Measurements from ENCODE around the gene LRMDA. TPM values are rescaled to one million over a fixed set of nuclear protein-coding genes. Genes with fewer than 3 reads are reported as not detected.

The LRMDA gene
- total RNA-seq, 1 experiment from 2014 or later, result not detected

GRCh38 chr10:75429159-75429827 lies 2.1 kb upstream of the LRMDA start:
- Histone ChIP-seq H3K4me1 (ENCODE audit: insufficient read depth, low read length, poor library complexity, severe bottlenecking) (no peaks in the 10 kb centered on the region), H3K36me3 (ENCODE audit: insufficient read depth, low read length, poor library complexity, severe bottlenecking) (no peaks in the 10 kb centered on the region), H3K27ac (ENCODE audit: low read depth, low read length, poor library complexity, severe bottlenecking) (no peak overlapping the region), H3K27me3 (replicated peaks; ENCODE audit: insufficient read depth, low read depth, low read length, poor library complexity) (peaks cover 68% of the 10 kb centered on the region), H3K9me3 (ENCODE audit: low read depth, low read length, poor library complexity, severe bottlenecking) (no peaks in the 10 kb centered on the region), H3K4me3 (ENCODE audit: low read depth, low read length, poor library complexity, severe bottlenecking) (no peak overlapping the region)
- no TSS peak for BruUV-seq (replicated peaks)
- intact Hi-C loops (cut with micrococcal nuclease; ENCODE audit: unreplicated experiment), result no loop called here
- CTCF ChIA-PET, result no interaction called here
- TF ChIP-seq CTCF (conservative IDR thresholded peaks at IDR 0.05; ENCODE audit: low read depth, low read length) (no peak), EZH2 (IDR thresholded peaks at IDR 0.05; ENCODE audit: borderline replicate concordance, low read depth, low read length, poor library complexity, severe bottlenecking) (no peak)
- POLR2A ChIA-PET (ENCODE audit: low non-redundant PET), result interaction anchor here (0.6 kb wide), 1 partner anchor 1011 kb away, joined by 3 read pairs; no protein-coding TSS in a partner anchor
- DNase-seq (ENCODE audit: low spot score), result no peak

- DNase-seq (ENCODE audit: low spot score), result no peak
- no peak overlapping the region for H3K4me3 ChIP-seq (ENCODE audit: low read depth, low read length, poor library complexity, severe bottlenecking)
- H3K4me1 ChIP-seq (ENCODE audit: insufficient read depth, low read length, poor library complexity, severe bottlenecking), result no peaks in the 10 kb centered on the region
- H3K27me3 ChIP-seq (replicated peaks; ENCODE audit: insufficient read depth, low read depth, low read length, poor library complexity), result peaks cover 73% of the 10 kb centered on the region
- TF ChIP-seq EZH2 (IDR thresholded peaks at IDR 0.05; ENCODE audit: borderline replicate concordance, low read depth, low read length, poor library complexity, severe bottlenecking), result no peak
- no peak for TF ChIP-seq CTCF (conservative IDR thresholded peaks at IDR 0.05; ENCODE audit: low read depth, low read length)
- intact Hi-C loops (cut with micrococcal nuclease; ENCODE audit: unreplicated experiment), result no loop called here
- no TSS peak for BruUV-seq (replicated peaks)
- ChIA-PET CTCF (no interaction called here), POLR2A (ENCODE audit: low non-redundant PET) (no interaction called here)
- no peaks in the 10 kb centered on the region for H3K36me3 ChIP-seq (ENCODE audit: insufficient read depth, low read length, poor library complexity, severe bottlenecking)
- no peaks in the 10 kb centered on the region for H3K9me3 ChIP-seq (ENCODE audit: low read depth, low read length, poor library complexity, severe bottlenecking)
- H3K27ac ChIP-seq (ENCODE audit: low read depth, low read length, poor library complexity, severe bottlenecking), result no peak overlapping the region
Observed at GRCh38 chr10:75430000-75430763, 1.2 kb upstream of the LRMDA start.

- Histone ChIP-seq H3K27me3 (replicated peaks; ENCODE audit: insufficient read depth, low read depth, low read length, poor library complexity) (peaks cover 71% of the 10 kb centered on the region), H3K9me3 (ENCODE audit: low read depth, low read length, poor library complexity, severe bottlenecking) (no peaks in the 10 kb centered on the region), H3K4me3 (ENCODE audit: low read depth, low read length, poor library complexity, severe bottlenecking) (no peak overlapping the region), H3K4me1 (ENCODE audit: insufficient read depth, low read length, poor library complexity, severe bottlenecking) (no peaks in the 10 kb centered on the region), H3K27ac (ENCODE audit: low read depth, low read length, poor library complexity, severe bottlenecking) (no peak overlapping the region), H3K36me3 (ENCODE audit: insufficient read depth, low read length, poor library complexity, severe bottlenecking) (no peaks in the 10 kb centered on the region)
- intact Hi-C loops (cut with micrococcal nuclease; ENCODE audit: unreplicated experiment), result no loop called here
- DNase-seq (ENCODE audit: low spot score), result no peak
- BruUV-seq (replicated peaks), result no TSS peak
- TF ChIP-seq EZH2 (IDR thresholded peaks at IDR 0.05; ENCODE audit: borderline replicate concordance, low read depth, low read length, poor library complexity, severe bottlenecking) (no peak), CTCF (conservative IDR thresholded peaks at IDR 0.05; ENCODE audit: low read depth, low read length) (no peak)
- ChIA-PET CTCF (no interaction called here), POLR2A (ENCODE audit: low non-redundant PET) (no interaction called here)
Observed at GRCh38 chr10:75432176-75432575, 752 bp downstream of the LRMDA start.
